Natural killer cell (primary cell): Measurements from ENCODE around the gene TMEM259. TPM values are rescaled to one million over a fixed set of nuclear protein-coding genes. Genes with fewer than 3 reads are reported as not detected.

ENCODE experiments used
- ATAC-seq, 3 donors: fragments of 150-1000 bp in 2 of 3; fragments of 200-7000 bp in 1 of 3; cut with Tn5 transposase; 1 replicate in 1 of 3; 2 replicates in 2 of 3; pipeline ENCODE4 v1.10.0; 2021; ENCODE audit warnings: mild to moderate bottlenecking in 2 of 3, moderate library complexity in 2 of 3
- DNase-seq, 2 donors: peaks; one replicate each; pipeline versions ENCODE4 v3.0.0 to v3.0.0-alpha.2; 2013 to 2021; ENCODE audit warnings: mixed read lengths in 1 of 2
- H3K27ac ChIP-seq: one replicate; pipeline ENCODE4 v1.5.1; 2013; ENCODE audit warnings: mild to moderate bottlenecking, low read length
- H3K27me3 ChIP-seq: one replicate; pipeline ENCODE4 v1.6.1; 2013; ENCODE audit warnings: low read length; ENCODE audit not compliant: control insufficient read depth, insufficient read depth
- H3K36me3 ChIP-seq: one replicate; pipeline ENCODE4 v1.6.1; 2013; ENCODE audit warnings: low read length; ENCODE audit not compliant: control insufficient read depth, insufficient read depth
- H3K4me1 ChIP-seq: one replicate; pipeline ENCODE4 v1.6.1; 2013; ENCODE audit warnings: low read length; ENCODE audit not compliant: control insufficient read depth, insufficient read depth
- H3K4me3 ChIP-seq: one replicate; pipeline ENCODE4 v1.5.1; 2013; ENCODE audit warnings: low read length
- H3K9me3 ChIP-seq: one replicate; pipeline ENCODE4 v1.6.1; 2013; ENCODE audit warnings: low read length; ENCODE audit not compliant: control insufficient read depth, insufficient read depth
- H3K27ac Mint-ChIP-seq, 2 donors: one replicate each; pipeline ENCODE4 v1.8.0; 2022; ENCODE audit warnings: mild to moderate bottlenecking in 2 of 2, mixed read lengths in 2 of 2, moderate library complexity in 1 of 2
- H3K27me3 Mint-ChIP-seq, 2 donors: one replicate each; pipeline ENCODE4 v1.8.0; 2022; ENCODE audit warnings: low read depth in 2 of 2, mixed read lengths in 2 of 2
- H3K36me3 Mint-ChIP-seq: one replicate; pipeline ENCODE4 v1.8.0; 2022; ENCODE audit warnings: mixed read lengths
- H3K4me1 Mint-ChIP-seq, 2 donors: one replicate each; pipeline ENCODE4 v1.8.0; 2022; ENCODE audit warnings: mixed read lengths in 2 of 2
- H3K4me3 Mint-ChIP-seq: one replicate; pipeline ENCODE4 v1.8.0; 2022; ENCODE audit warnings: mild to moderate bottlenecking, moderate library complexity, mixed read lengths
- H3K9me3 Mint-ChIP-seq, 2 donors: one replicate each; pipeline ENCODE4 v1.8.0; 2022; ENCODE audit warnings: mixed read lengths in 2 of 2
- WGBS: methylation state at CpG from one replicate; pipeline ENCODE4 v1.1.7; 2013; ENCODE audit warnings: missing lambda C conversion rate; ENCODE audit not compliant: insufficient coverage; 5-methylcytosine and 5-hydroxymethylcytosine counted together
- intact Hi-C: fragments of 100-400 bp; cut with micrococcal nuclease; formaldehyde crosslinking; loops from one replicate; pipeline ENCODE4 v1.14.2; 2022
- total RNA-seq, 4 donors: library from RNA; stranded (reverse); fragments of 120-200 nt in 1 of 4; gene quantifications; one replicate each; pipeline versions ENCODE4 v1.2.3 to v1.2.4, GENCODE V29; 2013 to 2022
- TF ChIP-seq, protein P1 (sequence below): fragments of 200-600 bp; IDR thresholded peaks from one replicate; pipeline ENCODE4 v1.8.0; 2022; ENCODE audit warnings: antibody characterized with exemption

The TMEM259 gene
- total RNA-seq, 3 donors from 2014 or later (not counting 1 experiment from before 2014, with no cell fraction given) = 310 to 354 (median 317) TPM

DNA sequence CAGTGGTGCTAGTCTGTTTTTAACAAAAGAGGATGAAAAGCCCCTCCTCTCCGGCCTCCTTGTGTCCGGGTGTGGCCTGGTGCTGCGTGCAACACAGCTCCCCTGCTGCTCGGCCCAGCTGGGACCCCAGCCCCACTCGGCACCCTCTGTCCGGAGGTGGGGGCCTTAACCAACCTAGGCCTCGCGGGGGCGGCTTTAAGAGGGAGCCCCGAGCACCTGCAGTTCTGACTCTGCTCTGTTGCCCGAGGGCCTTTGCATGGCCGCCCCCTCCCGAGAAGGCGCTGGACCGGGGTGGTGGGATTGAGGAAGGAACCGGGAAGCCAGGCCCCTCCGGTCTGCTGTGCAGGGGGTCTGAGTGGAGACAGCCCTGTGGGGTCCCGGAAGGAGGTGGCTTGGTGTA lies 26.4 kb downstream of the TMEM259 start:
- no peak overlapping the region for H3K27ac Mint-ChIP-seq
- Histone ChIP-seq H3K36me3 (peaks cover 4% of the 10 kb centered on the region), H3K27me3 (peaks cover 15% of the 10 kb centered on the region), H3K4me1 (peaks cover 21% of the 10 kb centered on the region), H3K27ac (no peak overlapping the region), H3K4me3 (no peak overlapping the region), H3K9me3 (no peaks in the 10 kb centered on the region)
- peaks cover 9 to 18% of the 10 kb centered on the region in 2 donors for H3K27me3 Mint-ChIP-seq
- intact Hi-C loops = no loop called here
- 95% methylated on average over 18 of the region's 18 CpGs for WGBS
- no peak overlapping the region for H3K4me3 Mint-ChIP-seq
- peaks cover 7 to 13% of the 10 kb centered on the region in 2 donors for H3K4me1 Mint-ChIP-seq
- ATAC-seq = no peak
- H3K36me3 Mint-ChIP-seq = no peaks in the 10 kb centered on the region
- H3K9me3 Mint-ChIP-seq = no peaks in the 10 kb centered on the region
- DNase-seq = no peak
- TF ChIP-seq, protein P1, sequence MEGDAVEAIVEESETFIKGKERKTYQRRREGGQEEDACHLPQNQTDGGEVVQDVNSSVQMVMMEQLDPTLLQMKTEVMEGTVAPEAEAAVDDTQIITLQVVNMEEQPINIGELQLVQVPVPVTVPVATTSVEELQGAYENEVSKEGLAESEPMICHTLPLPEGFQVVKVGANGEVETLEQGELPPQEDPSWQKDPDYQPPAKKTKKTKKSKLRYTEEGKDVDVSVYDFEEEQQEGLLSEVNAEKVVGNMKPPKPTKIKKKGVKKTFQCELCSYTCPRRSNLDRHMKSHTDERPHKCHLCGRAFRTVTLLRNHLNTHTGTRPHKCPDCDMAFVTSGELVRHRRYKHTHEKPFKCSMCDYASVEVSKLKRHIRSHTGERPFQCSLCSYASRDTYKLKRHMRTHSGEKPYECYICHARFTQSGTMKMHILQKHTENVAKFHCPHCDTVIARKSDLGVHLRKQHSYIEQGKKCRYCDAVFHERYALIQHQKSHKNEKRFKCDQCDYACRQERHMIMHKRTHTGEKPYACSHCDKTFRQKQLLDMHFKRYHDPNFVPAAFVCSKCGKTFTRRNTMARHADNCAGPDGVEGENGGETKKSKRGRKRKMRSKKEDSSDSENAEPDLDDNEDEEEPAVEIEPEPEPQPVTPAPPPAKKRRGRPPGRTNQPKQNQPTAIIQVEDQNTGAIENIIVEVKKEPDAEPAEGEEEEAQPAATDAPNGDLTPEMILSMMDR = no peak

DNA sequence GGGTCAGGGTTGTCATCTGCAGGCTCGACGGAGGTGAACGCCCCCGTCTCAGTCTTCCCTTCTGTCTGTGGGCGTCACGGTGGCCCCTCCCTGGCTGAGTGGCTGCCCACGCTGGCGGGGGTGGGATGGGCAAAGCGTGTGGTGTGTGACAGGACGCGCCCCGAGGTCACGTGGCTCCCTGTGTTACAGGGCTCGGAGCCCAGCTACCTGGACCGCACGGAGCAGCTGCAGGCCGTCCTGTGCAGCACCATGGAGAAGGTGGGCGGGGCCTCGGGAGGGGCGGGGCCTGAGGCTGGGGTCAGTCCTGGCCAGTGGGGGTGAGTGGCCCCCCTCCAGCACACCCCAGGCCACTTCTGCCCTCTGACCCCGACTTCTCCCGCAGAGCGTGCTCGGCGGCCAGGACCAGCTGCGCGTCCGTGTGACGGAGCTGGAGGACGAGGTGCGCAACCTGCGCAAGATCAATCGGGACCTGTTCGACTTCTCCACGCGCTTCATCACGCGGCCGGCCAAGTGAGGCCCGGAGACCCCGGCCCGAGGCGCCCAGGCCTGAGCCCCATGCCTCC lies 27.0 kb downstream of the TMEM259 start:
- WGBS = 91% methylated on average over 43 of the region's 43 CpGs
- H3K27me3 Mint-ChIP-seq = peaks cover 3 to 12% of the 10 kb centered on the region in 2 donors
- Histone ChIP-seq H3K9me3 (no peaks in the 10 kb centered on the region), H3K27me3 (peaks cover 10% of the 10 kb centered on the region), H3K4me3 (no peak overlapping the region), H3K36me3 (peaks cover 4% of the 10 kb centered on the region), H3K4me1 (peaks cover 27% of the 10 kb centered on the region), H3K27ac (no peak overlapping the region)
- no peak overlapping the region for H3K4me3 Mint-ChIP-seq
- TF ChIP-seq, protein P1 = no peak
- H3K36me3 Mint-ChIP-seq = no peaks in the 10 kb centered on the region
- DNase-seq = no peak
- H3K27ac Mint-ChIP-seq = no peak overlapping the region
- no peak for ATAC-seq
- H3K4me1 Mint-ChIP-seq = peaks cover 7 to 13% of the 10 kb centered on the region in 2 donors
- H3K9me3 Mint-ChIP-seq = no peaks in the 10 kb centered on the region
- intact Hi-C loops = no loop called here

- Histone ChIP-seq H3K4me3 (no peak overlapping the region), H3K27ac (no peak overlapping the region), H3K36me3 (peaks cover 4% of the 10 kb centered on the region), H3K4me1 (peaks cover 32% of the 10 kb centered on the region), H3K27me3 (peaks cover 8% of the 10 kb centered on the region), H3K9me3 (no peaks in the 10 kb centered on the region)
- H3K9me3 Mint-ChIP-seq = no peaks in the 10 kb centered on the region
- H3K36me3 Mint-ChIP-seq = no peaks in the 10 kb centered on the region
- no peak overlapping the region for H3K27ac Mint-ChIP-seq
- no peak for ATAC-seq
- TF ChIP-seq, protein P1 = no peak
- WGBS = 96% methylated on average over 17 of the region's 17 CpGs
- no peak for DNase-seq
- peaks cover 7 to 17% of the 10 kb centered on the region in 2 donors for H3K4me1 Mint-ChIP-seq
- intact Hi-C loops = no loop called here
- H3K27me3 Mint-ChIP-seq = peaks cover 0 to 9% of the 10 kb centered on the region in 2 donors
- H3K4me3 Mint-ChIP-seq = no peak overlapping the region
These were observed 27.5 kb downstream of the TMEM259 start for GRCh38 chr19:993361-993830.

DNA sequence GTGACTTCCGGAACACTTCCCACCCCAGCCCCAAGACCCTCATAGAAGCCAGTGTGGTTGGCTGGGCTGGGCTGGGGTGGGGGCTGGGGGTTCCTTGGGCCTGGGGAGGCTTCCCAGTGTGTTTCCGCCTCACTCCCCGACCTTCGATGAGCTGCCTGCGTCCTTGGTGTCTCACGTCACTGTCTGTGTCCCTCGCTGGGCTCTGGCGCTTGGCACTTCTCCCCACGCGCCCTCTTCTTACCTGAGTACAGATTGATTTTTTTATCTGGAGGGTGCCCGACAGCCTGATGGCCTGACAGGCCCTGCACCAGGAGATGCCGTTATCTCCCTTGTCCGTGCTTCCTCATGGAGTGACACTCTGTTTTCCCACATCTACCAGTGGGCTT lies 28.3 kb downstream of the TMEM259 start:
- peaks cover 6% of the 10 kb centered on the region for H3K36me3 ChIP-seq
- TF ChIP-seq, protein P1 = no peak
- no peak overlapping the region for H3K4me3 Mint-ChIP-seq

More for the DNA sequence above, 28.3 kb downstream of the TMEM259 start:
- intact Hi-C loops = no loop called here
- DNase-seq (no peak), ATAC-seq (no peak)
- Mint-ChIP-seq H3K4me1 (peaks cover 7 to 17% of the 10 kb centered on the region in 2 donors), H3K27ac (no peak overlapping the region), H3K27me3 (peaks cover 0 to 5% of the 10 kb centered on the region in 2 donors), H3K36me3 (no peaks in the 10 kb centered on the region), H3K9me3 (no peaks in the 10 kb centered on the region)
- Histone ChIP-seq H3K4me1 (peaks cover 34% of the 10 kb centered on the region), H3K4me3 (no peak overlapping the region), H3K27ac (no peak overlapping the region), H3K9me3 (no peaks in the 10 kb centered on the region), H3K27me3 (peaks cover 7% of the 10 kb centered on the region)
- 97% methylated on average over 12 of the region's 13 CpGs for WGBS
